ENCODE results near the gene FRMD5. TPM values are rescaled to one million over a fixed set of nuclear protein-coding genes. Genes with fewer than 3 reads are reported as not detected.

The FRMD5 gene
- total RNA-seq, 6 experiments from 2014 or later: not detected

- 50% methylated on average over 7 of the region's 7 CpGs for WGBS (ENCODE audit: insufficient coverage, low coverage, low lambda C conversion rate, missing lambda C conversion rate)
- no peaks in the 10 kb centered on the region for H3K27me3 ChIP-seq
- no peaks in the 10 kb centered on the region for H3K9me3 ChIP-seq
- TF ChIP-seq CTCF (IDR thresholded peaks at IDR 0.05) (no peak), POLR2A (IDR thresholded peaks at IDR 0.05) (no peak)
- H3K4me1 ChIP-seq: no peaks in the 10 kb centered on the region
- no peaks in the 10 kb centered on the region for H3K36me3 ChIP-seq
- H3K4me3 ChIP-seq: no peak overlapping the region
- intact Hi-C loops (cut with DNase I): no loop called here
- H3K27ac ChIP-seq: no peak overlapping the region
- DNase-seq: no peak
- no peak for ATAC-seq
Measured at GRCh38 chr15:43985976-43986680, 208.9 kb downstream of the FRMD5 start.

- H3K4me1 ChIP-seq: no peaks in the 10 kb centered on the region
- ATAC-seq (no peak), DNase-seq (no peak)
- TF ChIP-seq CTCF (IDR thresholded peaks at IDR 0.05) (no peak), POLR2A (IDR thresholded peaks at IDR 0.05) (no peak)
- intact Hi-C loops (cut with DNase I): no loop called here
- WGBS (ENCODE audit: insufficient coverage, low coverage, low lambda C conversion rate, missing lambda C conversion rate): 48% methylated on average over 2 of the region's 2 CpGs
- no peaks in the 10 kb centered on the region for H3K36me3 ChIP-seq
- H3K4me3 ChIP-seq: no peak overlapping the region
- H3K9me3 ChIP-seq: no peaks in the 10 kb centered on the region
- no peak overlapping the region for H3K27ac ChIP-seq
- H3K27me3 ChIP-seq: no peaks in the 10 kb centered on the region
Measured at GRCh38 chr15:43981576-43981975, 213.5 kb downstream of the FRMD5 start.

DNA sequence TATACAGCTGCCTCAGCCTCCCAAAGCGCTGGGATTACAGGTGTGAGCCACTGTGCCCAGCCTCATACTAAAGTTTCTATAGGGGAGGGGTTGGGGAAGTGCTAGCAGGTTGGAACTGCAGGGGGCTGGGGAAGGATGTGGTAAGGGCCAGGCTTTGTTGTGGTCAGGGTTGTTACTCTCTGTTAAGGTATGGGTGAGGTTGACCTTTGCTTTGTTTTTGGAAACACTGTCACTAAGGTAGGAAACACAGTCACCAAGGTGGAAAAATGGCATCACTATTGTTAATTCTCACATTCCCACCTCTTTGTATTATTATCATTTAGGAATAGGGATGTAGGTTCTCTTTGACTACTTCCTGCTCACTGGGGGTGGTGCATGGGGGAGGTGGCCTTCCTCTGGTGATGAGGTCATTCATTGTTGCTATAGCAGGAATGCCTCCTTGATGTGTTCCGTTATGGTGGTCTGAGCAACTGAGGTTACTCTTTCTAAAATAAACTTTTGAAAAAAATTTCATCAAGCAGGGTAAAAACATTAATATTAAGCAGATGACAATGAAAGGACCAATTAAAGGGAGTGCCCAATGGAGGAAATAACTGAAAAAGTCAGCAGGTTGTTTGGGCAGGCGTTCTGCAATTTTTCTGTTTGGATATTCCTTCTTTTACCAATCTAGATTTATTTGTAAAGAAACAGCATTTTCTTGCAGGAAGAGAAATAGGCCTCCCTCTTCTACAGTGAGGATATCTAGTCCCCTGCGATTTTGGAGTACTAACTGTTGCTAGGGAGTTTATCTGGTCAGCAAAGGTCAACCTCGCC, 217.8 kb downstream of the FRMD5 start:
- Histone ChIP-seq H3K9me3 (no peaks in the 10 kb centered on the region), H3K27ac (no peak overlapping the region), H3K36me3 (no peaks in the 10 kb centered on the region), H3K27me3 (no peaks in the 10 kb centered on the region), H3K4me3 (no peak overlapping the region), H3K4me1 (no peaks in the 10 kb centered on the region)
- TF ChIP-seq POLR2A (IDR thresholded peaks at IDR 0.05) (no peak), CTCF (IDR thresholded peaks at IDR 0.05) (no peak)
- intact Hi-C loops (cut with DNase I): no loop called here
- no peak for DNase-seq
- ATAC-seq: no peak
- 59% methylated on average over 5 of the region's 5 CpGs for WGBS (ENCODE audit: insufficient coverage, low coverage, low lambda C conversion rate, missing lambda C conversion rate)

DNA sequence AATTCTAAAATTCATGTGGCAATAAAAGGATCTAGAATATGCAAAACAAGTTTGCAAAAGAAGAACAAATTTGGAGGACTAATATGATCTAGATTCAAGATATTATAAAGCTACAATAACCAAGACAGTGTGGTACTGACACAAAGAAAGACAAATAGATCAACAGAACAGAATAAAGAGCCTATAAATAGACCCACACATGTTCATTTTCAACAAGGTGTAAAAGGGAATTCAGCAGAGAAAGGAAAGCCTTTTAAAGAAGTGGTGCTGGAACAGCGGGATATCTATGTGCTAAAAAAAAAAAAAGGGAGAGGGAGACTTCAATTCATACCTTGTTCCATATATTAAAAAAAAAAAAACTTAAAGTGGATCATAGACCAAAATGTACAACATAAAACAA, 219.3 kb downstream of the FRMD5 start:
- intact Hi-C loops (cut with DNase I): no loop called here
- H3K4me3 ChIP-seq: no peak overlapping the region
- no peak overlapping the region for H3K27ac ChIP-seq
- 65% methylated on average over 1 of the region's 1 CpG for WGBS (ENCODE audit: insufficient coverage, low coverage, low lambda C conversion rate, missing lambda C conversion rate)
- no peaks in the 10 kb centered on the region for H3K36me3 ChIP-seq
- H3K9me3 ChIP-seq: no peaks in the 10 kb centered on the region
- H3K4me1 ChIP-seq: no peaks in the 10 kb centered on the region
- DNase-seq (no peak), ATAC-seq (no peak)
- H3K27me3 ChIP-seq: no peaks in the 10 kb centered on the region
- TF ChIP-seq POLR2A (IDR thresholded peaks at IDR 0.05): no peak
- no peak for TF ChIP-seq CTCF (IDR thresholded peaks at IDR 0.05)
